ENCODE results near the gene SESN2. TPM values are rescaled to one million over a fixed set of nuclear protein-coding genes. Genes with fewer than 3 reads are reported as not detected.
A peak's percentile ranks its signal among the peaks of the same experiment; 100 is the strongest.

SESN2 gene
- total RNA-seq, 1 experiment from 2014 or later = 36.8 TPM

DNA sequence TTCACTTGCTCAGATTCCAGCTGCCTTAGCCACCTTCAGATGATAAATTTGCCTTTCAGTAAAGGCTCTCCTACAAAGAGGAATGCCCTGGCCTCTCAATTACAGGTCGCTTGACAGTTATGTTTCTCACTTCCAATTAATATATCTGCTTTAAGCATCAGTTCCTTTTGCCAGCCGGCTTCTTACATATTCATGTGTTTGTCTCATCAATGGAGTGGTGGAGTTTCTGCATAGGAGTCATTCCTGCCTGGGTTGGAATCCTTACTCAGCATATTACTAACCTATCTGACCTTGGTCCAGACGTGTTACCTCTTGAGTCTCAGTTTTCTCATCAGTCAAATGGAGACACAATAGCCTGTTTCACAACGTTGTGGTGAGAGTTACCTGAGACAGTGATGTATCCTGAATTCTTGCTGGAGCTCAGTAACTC is 9.4 kb upstream of the SESN2 start:
- intact Hi-C loops (cut with micrococcal nuclease) = loop anchor here (2.0 to 5.0 kb wide), 3 partner anchors 102 to 353 kb away; partner anchors contain the start of gene RCC1
- peak overlapping the region; percentile 84 for H3K4me2 ChIP-seq (ENCODE audit: low read length)

DNA sequence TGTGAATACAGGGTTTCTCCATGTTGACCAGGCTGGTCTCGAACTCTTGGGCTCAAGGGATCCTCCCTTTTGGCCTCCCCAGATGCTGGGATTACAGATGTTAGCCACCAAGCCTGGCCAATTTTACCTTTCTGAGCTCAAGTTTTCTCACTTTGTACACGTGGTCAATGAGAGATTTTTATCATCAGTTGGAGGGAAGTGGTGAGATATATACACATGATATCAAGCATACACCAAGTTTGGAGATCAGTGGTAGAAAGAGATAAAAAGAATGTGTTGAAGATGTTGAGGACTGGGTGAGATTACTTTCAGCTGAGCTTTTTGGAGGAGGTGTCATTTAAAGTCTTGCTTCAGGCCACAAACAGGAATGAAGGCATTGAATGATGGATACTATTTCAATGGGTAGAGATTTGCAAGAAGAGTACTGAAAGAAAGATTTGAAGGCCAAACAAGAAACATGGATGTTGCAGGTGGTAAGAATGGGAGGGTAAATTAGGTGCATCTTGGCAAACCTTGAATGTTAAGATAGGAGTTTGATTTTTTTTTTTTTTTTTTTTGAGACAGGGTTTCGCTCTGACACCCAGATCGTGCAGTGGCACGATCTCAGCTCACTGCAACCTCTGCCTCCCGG is 3.0 kb upstream of the SESN2 start:
- no peak overlapping the region for H3K4me3 ChIP-seq (replicated peaks in 1 of 2; ENCODE audit: low read depth in 1 of 2, low read length in 2 of 2)
- no peaks in the 10 kb centered on the region for H3K27me3 ChIP-seq (ENCODE audit: insufficient read depth, low read length)
- no peaks in the 10 kb centered on the region for H3K36me3 ChIP-seq (ENCODE audit: control insufficient read depth in 1 of 2, insufficient read depth in 2 of 2, low read length in 2 of 2)
- TF ChIP-seq FOSL1 (IDR thresholded peaks at IDR 0.05; ENCODE audit: low read depth) (no peak), JUND (IDR thresholded peaks at IDR 0.05) (no peak), SRF (IDR thresholded peaks at IDR 0.05; ENCODE audit: low read depth) (no peak), CBX3 (IDR thresholded peaks at IDR 0.05; ENCODE audit: low read depth) (no peak), POLR2A (IDR thresholded peaks at IDR 0.05; ENCODE audit: borderline replicate concordance, extremely low read depth, insufficient read depth, insufficient read length) (no peak)
- TF ChIP-seq, protein P1, sequence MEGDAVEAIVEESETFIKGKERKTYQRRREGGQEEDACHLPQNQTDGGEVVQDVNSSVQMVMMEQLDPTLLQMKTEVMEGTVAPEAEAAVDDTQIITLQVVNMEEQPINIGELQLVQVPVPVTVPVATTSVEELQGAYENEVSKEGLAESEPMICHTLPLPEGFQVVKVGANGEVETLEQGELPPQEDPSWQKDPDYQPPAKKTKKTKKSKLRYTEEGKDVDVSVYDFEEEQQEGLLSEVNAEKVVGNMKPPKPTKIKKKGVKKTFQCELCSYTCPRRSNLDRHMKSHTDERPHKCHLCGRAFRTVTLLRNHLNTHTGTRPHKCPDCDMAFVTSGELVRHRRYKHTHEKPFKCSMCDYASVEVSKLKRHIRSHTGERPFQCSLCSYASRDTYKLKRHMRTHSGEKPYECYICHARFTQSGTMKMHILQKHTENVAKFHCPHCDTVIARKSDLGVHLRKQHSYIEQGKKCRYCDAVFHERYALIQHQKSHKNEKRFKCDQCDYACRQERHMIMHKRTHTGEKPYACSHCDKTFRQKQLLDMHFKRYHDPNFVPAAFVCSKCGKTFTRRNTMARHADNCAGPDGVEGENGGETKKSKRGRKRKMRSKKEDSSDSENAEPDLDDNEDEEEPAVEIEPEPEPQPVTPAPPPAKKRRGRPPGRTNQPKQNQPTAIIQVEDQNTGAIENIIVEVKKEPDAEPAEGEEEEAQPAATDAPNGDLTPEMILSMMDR (IDR thresholded peaks at IDR 0.05 in 2 of 3, conservative IDR thresholded peaks at IDR 0.05 in 1 of 3; ENCODE audit: borderline replicate concordance in 1 of 3, insufficient read depth in 1 of 3, low read depth in 2 of 3, low read length in 2 of 3) = no peak
- TF ChIP-seq, protein P2, sequence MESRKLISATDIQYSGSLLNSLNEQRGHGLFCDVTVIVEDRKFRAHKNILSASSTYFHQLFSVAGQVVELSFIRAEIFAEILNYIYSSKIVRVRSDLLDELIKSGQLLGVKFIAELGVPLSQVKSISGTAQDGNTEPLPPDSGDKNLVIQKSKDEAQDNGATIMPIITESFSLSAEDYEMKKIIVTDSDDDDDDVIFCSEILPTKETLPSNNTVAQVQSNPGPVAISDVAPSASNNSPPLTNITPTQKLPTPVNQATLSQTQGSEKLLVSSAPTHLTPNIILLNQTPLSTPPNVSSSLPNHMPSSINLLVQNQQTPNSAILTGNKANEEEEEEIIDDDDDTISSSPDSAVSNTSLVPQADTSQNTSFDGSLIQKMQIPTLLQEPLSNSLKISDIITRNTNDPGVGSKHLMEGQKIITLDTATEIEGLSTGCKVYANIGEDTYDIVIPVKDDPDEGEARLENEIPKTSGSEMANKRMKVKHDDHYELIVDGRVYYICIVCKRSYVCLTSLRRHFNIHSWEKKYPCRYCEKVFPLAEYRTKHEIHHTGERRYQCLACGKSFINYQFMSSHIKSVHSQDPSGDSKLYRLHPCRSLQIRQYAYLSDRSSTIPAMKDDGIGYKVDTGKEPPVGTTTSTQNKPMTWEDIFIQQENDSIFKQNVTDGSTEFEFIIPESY (IDR thresholded peaks at IDR 0.05; ENCODE audit: extremely low read depth, insufficient replicate concordance, low read length) = no peak
- TF ChIP-seq, protein P3, sequence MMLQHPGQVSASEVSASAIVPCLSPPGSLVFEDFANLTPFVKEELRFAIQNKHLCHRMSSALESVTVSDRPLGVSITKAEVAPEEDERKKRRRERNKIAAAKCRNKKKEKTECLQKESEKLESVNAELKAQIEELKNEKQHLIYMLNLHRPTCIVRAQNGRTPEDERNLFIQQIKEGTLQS (IDR thresholded peaks at IDR 0.05) = no peak
- no peaks in the 10 kb centered on the region for H3K9me2 ChIP-seq (ENCODE audit: insufficient read depth)
- ATAC-seq (no peak), DNase-seq (ENCODE audit: low read depth, low spot score) (no peak)
- no peak overlapping the region for H3K27ac ChIP-seq (ENCODE audit: low read depth, low read length)
- RAD21 ChIA-PET (ENCODE audit: low non-redundant PET in 1 of 2, low total read pairs in 2 of 2, uncharacterized antibody in 2 of 2, unreplicated experiment in 2 of 2) = no interaction called here
- peaks cover 16% of the 10 kb centered on the region for H3K79me2 ChIP-seq (ENCODE audit: insufficient read depth, low read length)
- H4K20me1 ChIP-seq (ENCODE audit: insufficient read depth) = no peaks in the 10 kb centered on the region
- no peak overlapping the region for H2AFZ ChIP-seq (ENCODE audit: low read depth, low read length, poor library complexity, severe bottlenecking)
- peaks cover 12 to 21% of the 10 kb centered on the region in 2 experiments for H3K4me1 ChIP-seq (ENCODE audit: control insufficient read depth in 1 of 2, insufficient read depth in 2 of 2, low read length in 2 of 2)
- intact Hi-C loops (cut with micrococcal nuclease) = no loop called here
- BruUV-seq (replicated peaks) = no TSS peak
- H3K9me3 ChIP-seq (ENCODE audit: control insufficient read depth in 1 of 2, insufficient read depth in 1 of 2, low read depth in 1 of 2, low read length in 2 of 2) = no peaks in the 10 kb centered on the region
- CTCF ChIA-PET = interaction anchor here (1.2 kb wide), 1 partner anchor 8 kb away, joined by 4 read pairs; no protein-coding TSS in a partner anchor
- no peak overlapping the region for H3K4me2 ChIP-seq (ENCODE audit: low read length)
- POLR2A ChIA-PET = no interaction called here
- no peak overlapping the region for H3K9ac ChIP-seq (ENCODE audit: low read length)

More for the DNA sequence above, 9.4 kb upstream of the SESN2 start:
- TF ChIP-seq POLR2AphosphoS5 (IDR thresholded peaks at IDR 0.05; ENCODE audit: low read depth, low read length) (peak; percentile 9; the same call in 1 of the 2 replicates), TCF7L2 (IDR thresholded peaks at IDR 0.05; ENCODE audit: borderline replicate concordance, extremely low read depth, insufficient read depth, insufficient read length) (no peak), CBX3 (IDR thresholded peaks at IDR 0.05; ENCODE audit: low read depth) (peak; percentile 12; the same call in 1 of the 2 replicates)
- TF ChIP-seq, protein P3 (IDR thresholded peaks at IDR 0.05) = no peak
- ATAC-seq (no peak), DNase-seq (ENCODE audit: low read depth, low spot score) (no peak)
- Histone ChIP-seq H3K9me3 (ENCODE audit: control insufficient read depth in 1 of 2, insufficient read depth in 1 of 2, low read depth in 1 of 2, low read length in 2 of 2) (no peaks in the 10 kb centered on the region), H2AFZ (ENCODE audit: low read depth, low read length, poor library complexity, severe bottlenecking) (peak overlapping the region; percentile 41), H3K27ac (ENCODE audit: low read depth, low read length) (peak overlapping the region; percentile 74), H3K79me2 (ENCODE audit: insufficient read depth, low read length) (no peaks in the 10 kb centered on the region), H3K9ac (ENCODE audit: low read length) (peak overlapping the region; percentile 4; the same call in 1 of the 2 replicates), H3K4me3 (replicated peaks in 1 of 2; ENCODE audit: low read depth in 1 of 2, low read length in 2 of 2) (peak overlapping the region in 1 of 2 experiments; percentile 45; a peak in 2 of 4 replicates), H3K4me1 (ENCODE audit: control insufficient read depth in 1 of 2, insufficient read depth in 2 of 2, low read length in 2 of 2) (peaks cover 33 to 35% of the 10 kb centered on the region in 2 experiments), H4K20me1 (ENCODE audit: insufficient read depth) (no peaks in the 10 kb centered on the region), H3K27me3 (ENCODE audit: insufficient read depth, low read length) (no peaks in the 10 kb centered on the region), H3K9me2 (ENCODE audit: insufficient read depth) (no peaks in the 10 kb centered on the region), H3K36me3 (ENCODE audit: control insufficient read depth in 1 of 2, insufficient read depth in 2 of 2, low read length in 2 of 2) (no peaks in the 10 kb centered on the region)
- BruUV-seq (replicated peaks) = TSS peak; percentile 98
- ChIA-PET RAD21 (ENCODE audit: low non-redundant PET in 1 of 2, low total read pairs in 2 of 2, uncharacterized antibody in 2 of 2, unreplicated experiment in 2 of 2) (interaction anchor here (0.7 to 1.9 kb wide), 4 partner anchors 79 to 120 kb away, joined by 3 to 24 read pairs (median 10); partner anchors contain the start of genes PHACTR4 (in 2 of the 2) and MED18 (in 1 of the 2)), CTCF (interaction anchor here (0.7 to 2.7 kb wide), 13 partner anchors 10 to 627 kb away, joined by 4 to 73 read pairs (median 10); partner anchors contain the start of genes ATP5IF1, MED18, PHACTR4 and SESN2), POLR2A (interaction anchor here (0.6 to 5.4 kb wide), 17 partner anchors 9 to 693 kb away, joined by 3 to 61 read pairs (median 6); partner anchors contain the start of genes ATP5IF1, MED18, PHACTR4 and RCC1)
